GM10266 (cell line): Measurements from ENCODE around the gene DERL3.
A peak's percentile ranks its signal among the peaks of the same experiment; 100 is the strongest.

Experiments
- DNase-seq: peaks from one replicate; pipeline ENCODE4 v3.0.0; 2012; ENCODE audit errors: extremely low spot score
- CTCF ChIP-seq: IDR thresholded peaks from 2 replicates; pipeline ENCODE4 v1.5.1; 2012; ENCODE audit warnings: mild to moderate bottlenecking, low read depth; ENCODE audit not compliant: control insufficient read depth, insufficient read depth; ENCODE audit errors: missing control alignments

The DERL3 gene

GRCh38 chr22:23856721-23857605 is 18.2 kb upstream of the DERL3 start:
- DNase-seq = no peak
- TF ChIP-seq CTCF = no peak

- TF ChIP-seq CTCF = no peak
- DNase-seq = no peak
Observed at GRCh38 chr22:23850136-23850611, 11.4 kb upstream of the DERL3 start.

GRCh38 chr22:23849009-23850006 is 10.5 kb upstream of the DERL3 start:
- peak; percentile 89 for DNase-seq
- TF ChIP-seq CTCF = peak; percentile 96

- no peak for DNase-seq
- TF ChIP-seq CTCF = no peak
Observed at GRCh38 chr22:23847991-23848864, 9.4 kb upstream of the DERL3 start.

- no peak for TF ChIP-seq CTCF
- no peak for DNase-seq
Observed at GRCh38 chr22:23847310-23847920, 8.6 kb upstream of the DERL3 start.

GRCh38 chr22:23846081-23846469 is 7.3 kb upstream of the DERL3 start:
- DNase-seq = no peak
- TF ChIP-seq CTCF = no peak
